Adrenal gland (tissue), 12 donors: ENCODE results near the gene KDM2B. TPM values are rescaled to one million over a fixed set of nuclear protein-coding genes. Genes with fewer than 3 reads are reported as not detected.

Experiments
- DNase-seq, 7 donors: peaks; one replicate each; pipeline ENCODE4 v3.0.0-alpha.2; 2019 to 2020
- H3K27ac ChIP-seq, 5 donors: fragments of 200-600 bp; sonication (generic) in 4 of 5; 1 replicate in 3 of 5; 2 replicates in 2 of 5; pipeline versions ENCODE4 v1.5.1 to v1.8.0; 2016 to 2020; ENCODE audit warnings: mild to moderate bottlenecking in 1 of 5
- H3K27me3 ChIP-seq: fragments of 200-600 bp; 2 replicates; pipeline ENCODE4 v1.8.0; 2021
- H3K36me3 ChIP-seq, 2 donors: fragments of 200-600 bp; replicated peaks in 1 of 2; 1 replicate in 1 of 2; 2 replicates in 1 of 2; pipeline versions ENCODE4 v1.5.1 to v1.8.0; 2018 to 2022
- H3K4me1 ChIP-seq, 2 donors: fragments of 200-600 bp; replicated peaks in 1 of 2; 1 replicate in 1 of 2; 2 replicates in 1 of 2; pipeline versions ENCODE4 v1.5.1 to v1.8.0; 2018 to 2021
- H3K4me3 ChIP-seq, 4 donors: fragments of 200-600 bp; sonication (generic) in 3 of 4; one replicate each; pipeline ENCODE4 v1.5.1; 2016 to 2018
- H3K9me3 ChIP-seq, 3 donors: fragments of 200-600 bp; sonication (generic) in 1 of 3; replicated peaks in 1 of 3; 1 replicate in 2 of 3; 2 replicates in 1 of 3; pipeline versions ENCODE4 v1.5.1 to v1.8.0; 2016 to 2021
- CTCF ChIP-seq, 6 experiments: fragments of 450-650 bp in 4 of 6; fragments of 200-600 bp in 2 of 6; sonication (generic) in 1 of 6; IDR thresholded peaks; 1 replicate in 5 of 6; 2 replicates in 1 of 6; pipeline versions ENCODE4 v1.5.1 to v1.8.0; 2016 to 2021; ENCODE audit warnings: antibody characterized with exemption in 6 of 6, mild to moderate bottlenecking in 2 of 6, moderate library complexity in 1 of 6
- POLR2A ChIP-seq, 2 donors: fragments of 450-650 bp; IDR thresholded peaks; one replicate each; pipeline ENCODE4 v1.6.1; 2017; ENCODE audit warnings: antibody characterized with exemption in 2 of 2, mild to moderate bottlenecking in 2 of 2, moderate library complexity in 1 of 2
- WGBS, 4 donors: extraction: QIAGEN DNeasy Blood & Tissue Kit in 2 of 4; methylation state at CpG; one replicate each; pipeline versions ENCODE4 v1.1.5 to v1.1.7; 2013 to 2017; 5-methylcytosine and 5-hydroxymethylcytosine counted together
- intact Hi-C, 2 donors: fragments of 100-400 bp; cut with DNase I; formaldehyde crosslinking; loops; one replicate each; pipeline versions ENCODE4 v1.14.1 to v1.15.0; 2022 to 2023
- polyA plus RNA-seq, 3 donors: library from polyadenylated mRNA; stranded (reverse); fragments of 200-250 nt in 2 of 3; fragments of 350-450 nt in 1 of 3; fragmentation: Illumina TruSeq in 1 of 3; extraction: RNeasy Lipid Tissue Mini Kit (QIAGEN cat#74804) in 1 of 3; gene quantifications; one replicate each; pipeline ENCODE4 v1.2.3, GENCODE V29; 2013 to 2014
- total RNA-seq, 9 donors: library from RNA; depleted of rRNA in 4 of 9; stranded (reverse); fragments of >200 nt in 4 of 9; fragments of 120-200 nt in 1 of 9; fragmentation: NEBNext Ultra II Directional in 1 of 9; extraction: Animal tissue kit (Norgen Biotek cat#: 25700) in 1 of 9; gene quantifications; one replicate each; pipeline versions ENCODE4 v1.1.0 to v1.2.4, GENCODE V29; 2013 to 2023
- donor health status: healthy with polysubstance abuse.
- donor health status: Bipolar disorder and iron deficiency.
- donor health status: DM: yes; HTN: yes; CAD: no.
- donor health status: DM: no; HTN: no; CAD: no.
- donor health status: DM: no; HTN: no; CAD: no.
- donor health status: DM: yes; HTN: yes; CAD: no.

The KDM2B gene
- total and polyA plus RNA-seq, 12 donors = 5.0 to 40.6 (median 17.2) TPM

GRCh38 chr12:121626853-121627640 lies 46.2 kb upstream of the KDM2B start:
- TF ChIP-seq POLR2A (IDR thresholded peaks at IDR 0.05) = no peak
- TF ChIP-seq CTCF (IDR thresholded peaks at IDR 0.05) = no peak
- intact Hi-C loops = loop anchor here in 1 of 2 donors (5.0 kb wide), 1 partner anchor 40 kb away; the partner anchor contains the start of gene MORN3
- Histone ChIP-seq H3K27ac (peak overlapping the region in 4 of 5 donors; percentile 75 to 95 (median 83)), H3K9me3 (no peaks in the 10 kb centered on the region), H3K27me3 (no peaks in the 10 kb centered on the region), H3K4me1 (peaks cover 12 to 49% of the 10 kb centered on the region in 2 donors), H3K4me3 (peak overlapping the region in 2 of 4 donors; percentile 48 to 75), H3K36me3 (no peaks in the 10 kb centered on the region)
- WGBS, 4 donors = 1 to 2% (median 1%) methylated on average over 5 to 53 of the region's 53 CpGs
- DNase-seq = peak; percentile 46 to 68 (median 64)

- Histone ChIP-seq H3K27me3 (no peaks in the 10 kb centered on the region), H3K4me1 (peaks cover 12 to 42% of the 10 kb centered on the region in 2 donors), H3K4me3 (peak within 1 kb of the TSS in 2 of 4 donors; percentile 48 to 75), H3K9me3 (no peaks in the 10 kb centered on the region), H3K27ac (peak within 1 kb of the TSS; percentile 75 to 95 (median 81)), H3K36me3 (no peaks in the 10 kb centered on the region)
- intact Hi-C loops = loop anchor here in 1 of 2 donors (5.0 kb wide), 1 partner anchor 41 kb away; the partner anchor contains the start of gene MORN3
- 0 to 2% (median 1%) methylated on average over 6 to 92 of the region's 92 CpGs for WGBS, 4 donors
- peak; percentile 96 to 98 (median 97) for DNase-seq
- TF ChIP-seq CTCF (IDR thresholded peaks at IDR 0.05) = peak in 2 of 6 experiments; percentile 27 to 38
- TF ChIP-seq POLR2A (IDR thresholded peaks at IDR 0.05) = peak; percentile 64 to 79
Observed at GRCh38 chr12:121626087-121626852, 45.4 kb upstream of the KDM2B start, which contains the start of gene ORAI1. ORAI1 (plus strand) TSS chr12:121626530.

- H3K9me3 ChIP-seq = no peaks in the 10 kb centered on the region
- H3K36me3 ChIP-seq = no peaks in the 10 kb centered on the region
- H3K27ac ChIP-seq = no peak overlapping the region
- TF ChIP-seq POLR2A (IDR thresholded peaks at IDR 0.05) (no peak), CTCF (IDR thresholded peaks at IDR 0.05) (no peak)
- intact Hi-C loops = loop anchor here (5.0 kb wide), 2 partner anchors 63 to 68 kb away; no protein-coding TSS in a partner anchor
- no peak overlapping the region for H3K4me3 ChIP-seq
- DNase-seq = peak in 1 of 7 donors; percentile 19
- WGBS, 4 donors = 74 to 88% (median 80%) methylated on average over 8 of the region's 8 CpGs
- no peaks in the 10 kb centered on the region for H3K27me3 ChIP-seq
- H3K4me1 ChIP-seq = peaks cover 0 to 5% of the 10 kb centered on the region in 2 donors
Observed at GRCh38 chr12:121620333-121620891, 39.6 kb upstream of the KDM2B start.
